A549 treated with Hydrocortisone at 1 μM for 4 hours (cell line): Measurements from ENCODE around the gene RUSF1. TPM values are rescaled to one million over a fixed set of nuclear protein-coding genes. Genes with fewer than 3 reads are reported as not detected.

Source experiments
- total RNA-seq: library from RNA; stranded (reverse); fragments of 200-300 nt; extraction: Qiagen RNA extraction; gene quantifications from 5 replicates; pipeline ENCODE4 v1.2.3, GENCODE V29; 2022

The RUSF1 gene
- total RNA-seq, result 45.4 to 51.0 TPM (median 50.2 TPM) in 5 replicates

GRCh38 chr16:31507929-31508705, at the start of gene RUSF1:
Gene RUSF1, minus strand, starts transcription at chr16:31508391. Its CDS starts 18 bp downstream, at chr16:31508373.

GRCh38 chr16:31527734-31528274, 19.6 kb upstream of the RUSF1 start, which contains the start of gene AHSP:
Gene AHSP, plus strand, starts transcription at chr16:31527900. Its CDS starts 240 bp downstream, at chr16:31528140.

GRCh38 chr16:31483081-31483480, 25.1 kb downstream of the RUSF1 start, which contains the start of gene SLC5A2:
Gene SLC5A2, plus strand, starts transcription at chr16:31483123. Its CDS starts 14 bp downstream, at chr16:31483137.

DNA sequence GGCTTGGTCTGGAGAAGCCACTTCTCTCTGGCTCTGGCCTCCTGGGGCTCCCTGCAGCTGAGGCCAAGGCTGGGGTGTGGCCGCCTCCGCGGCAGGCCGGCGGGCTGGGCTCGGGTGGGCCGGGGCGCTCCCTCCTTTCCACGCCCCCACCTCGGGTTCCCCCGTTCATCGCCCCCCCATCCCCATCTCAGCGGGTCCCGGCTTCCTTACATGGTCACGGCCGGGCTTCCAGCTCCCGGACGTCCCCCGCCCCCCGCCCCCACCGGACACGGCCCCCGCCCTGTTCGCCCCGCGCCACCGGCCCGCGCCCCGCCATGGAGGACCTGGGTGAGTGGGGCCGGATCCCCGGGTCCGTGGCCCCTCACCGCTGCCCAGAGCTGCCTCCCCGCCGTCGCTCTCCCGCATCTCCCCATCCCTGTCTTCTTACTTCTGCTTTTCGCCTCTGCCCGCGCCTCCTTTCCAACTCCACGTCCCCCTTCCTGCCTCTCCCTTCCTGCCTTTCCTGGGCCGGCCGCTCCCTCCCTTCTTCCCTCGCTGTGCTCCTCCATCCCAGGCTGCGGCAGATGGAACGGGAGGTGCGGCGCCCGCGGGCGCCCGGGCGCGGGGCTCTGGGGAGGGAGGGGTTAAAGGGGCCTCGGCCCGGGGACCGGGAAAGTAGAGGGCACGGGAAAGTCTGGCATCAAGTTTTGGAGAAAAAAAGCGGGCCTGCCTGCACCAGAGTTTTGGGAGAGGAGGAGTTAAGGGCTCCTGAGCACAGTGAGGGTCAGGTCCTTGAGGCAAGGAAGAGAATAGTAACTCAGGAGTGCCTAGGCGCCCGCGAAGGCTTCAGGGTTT, 36.1 kb downstream of the RUSF1 start, which contains the start of gene TGFB1I1:
Gene TGFB1I1, plus strand, starts transcription at position 278 of the 834 bp plus-strand sequence. Its CDS starts 37 bp downstream, at position 315.

DNA sequence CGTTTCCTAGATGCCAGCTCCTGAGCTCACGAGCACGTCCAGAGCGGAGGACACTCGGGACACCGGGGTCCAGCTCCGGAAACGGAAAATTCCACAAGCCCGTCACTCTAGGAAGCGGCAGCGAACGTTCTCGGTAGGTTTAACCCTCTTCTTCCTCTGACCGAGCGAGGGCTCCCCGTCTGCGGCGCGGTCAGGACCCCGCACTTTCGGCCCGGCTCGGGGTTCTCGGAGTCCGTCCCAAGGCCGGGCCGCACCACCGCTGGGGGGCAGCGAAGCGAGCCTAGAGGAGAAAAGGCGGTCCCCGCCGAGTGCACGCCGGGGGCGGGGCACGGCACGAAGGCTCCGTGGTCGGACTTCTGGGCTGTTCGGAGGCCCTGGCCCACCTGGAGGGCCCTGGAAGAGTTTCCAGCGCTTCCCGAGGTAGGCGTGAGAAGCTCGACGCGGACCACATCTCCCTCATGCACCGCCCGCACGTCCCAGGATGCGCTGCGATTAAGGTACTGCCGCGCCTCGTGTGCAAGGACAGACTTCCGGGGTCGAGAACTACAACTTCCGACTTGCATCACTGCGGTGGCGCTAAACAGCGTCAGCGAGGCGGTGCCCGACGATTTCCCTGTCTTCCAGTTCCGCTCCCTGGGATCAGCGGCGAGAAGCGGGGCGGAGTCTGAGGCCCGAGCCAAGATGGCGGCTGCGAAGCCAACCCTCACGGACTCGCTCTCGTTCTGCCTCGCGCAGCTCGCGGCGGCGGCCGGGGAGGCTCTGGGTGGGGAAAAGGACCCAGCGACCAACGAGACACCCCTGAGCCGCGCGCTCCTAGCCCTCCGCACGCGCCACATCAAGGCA, 49.1 kb downstream of the RUSF1 start, which contains the start of gene ARMC5:
Gene ARMC5, plus strand, starts transcription at position 658 of the 843 bp plus-strand sequence. Its CDS starts 24 bp downstream, at position 682.

Other genes starting within 250 kb of the RUSF1 start
- gene ITGAM, start 248.4 kb downstream of the RUSF1 start, total RNA-seq, result 1.1 to 1.9 TPM (median 1.7 TPM) in 5 replicates
- 1.0 to 1.5 TPM (median 1.1 TPM) in 5 replicates for gene ITGAX, start 153.2 kb downstream of the RUSF1 start, total RNA-seq
- gene ITGAD, start 115.1 kb downstream of the RUSF1 start, total RNA-seq, result 0.02 to 0.06 TPM (median 0.05 TPM) in 3 of 5 replicates, not detected in the others
- not detected in 5 replicates for gene COX6A2, start 80.0 kb downstream of the RUSF1 start, total RNA-seq
- 0.13 to 0.23 TPM (median 0.18 TPM) in 5 replicates for gene ZNF843, start 65.6 kb downstream of the RUSF1 start, total RNA-seq
- gene ARMC5, start 48.9 kb downstream of the RUSF1 start, total RNA-seq, result 7.0 to 14.3 TPM (median 10.0 TPM) in 5 replicates
- 45.9 to 79.3 TPM (median 53.0 TPM) in 5 replicates for gene TGFB1I1, start 36.2 kb downstream of the RUSF1 start, total RNA-seq
- gene SLC5A2, start 25.3 kb downstream of the RUSF1 start, total RNA-seq, result 0.05 to 0.48 TPM (median 0.39 TPM) in 5 replicates
- not detected in 5 replicates for gene AHSP, start 19.5 kb upstream of the RUSF1 start, total RNA-seq